Measurements from ENCODE around the gene PYGB.

PYGB gene

GRCh38 chr20:25321262-25321831, 73.5 kb downstream of the PYGB start:
- no peak for DNase-seq (ENCODE audit: low spot score)
- no peak for TF ChIP-seq CTCF (IDR thresholded peaks at IDR 0.05; ENCODE audit: extremely low read depth, missing control alignments)

GRCh38 chr20:25321991-25322390, 74.1 kb downstream of the PYGB start:
- no peak for DNase-seq (ENCODE audit: low spot score)
- no peak for TF ChIP-seq CTCF (IDR thresholded peaks at IDR 0.05; ENCODE audit: extremely low read depth, missing control alignments)

GRCh38 chr20:25323496-25324246, 75.8 kb downstream of the PYGB start:
- DNase-seq (ENCODE audit: low spot score), result no peak
- TF ChIP-seq CTCF (IDR thresholded peaks at IDR 0.05; ENCODE audit: extremely low read depth, missing control alignments), result no peak

- TF ChIP-seq CTCF (IDR thresholded peaks at IDR 0.05; ENCODE audit: extremely low read depth, missing control alignments), result no peak
- no peak for DNase-seq (ENCODE audit: low spot score)
Measured at GRCh38 chr20:25324412-25324811, 76.5 kb downstream of the PYGB start.

GRCh38 chr20:25325073-25325472, 77.2 kb downstream of the PYGB start:
- TF ChIP-seq CTCF (IDR thresholded peaks at IDR 0.05; ENCODE audit: extremely low read depth, missing control alignments), result no peak
- DNase-seq (ENCODE audit: low spot score), result no peak

GRCh38 chr20:25325997-25326396, 78.1 kb downstream of the PYGB start:
- TF ChIP-seq CTCF (IDR thresholded peaks at IDR 0.05; ENCODE audit: extremely low read depth, missing control alignments), result no peak
- DNase-seq (ENCODE audit: low spot score), result no peak

- DNase-seq (ENCODE audit: low spot score), result no peak
- TF ChIP-seq CTCF (IDR thresholded peaks at IDR 0.05; ENCODE audit: extremely low read depth, missing control alignments), result no peak
Measured at GRCh38 chr20:25327521-25328235, 79.8 kb downstream of the PYGB start.
